ENCODE measurements around the gene KRT15. TPM values are rescaled to one million over a fixed set of nuclear protein-coding genes. Genes with fewer than 3 reads are reported as not detected.

The KRT15 gene
- total RNA-seq, 1 donor from 2014 or later: 0.51 TPM

DNA sequence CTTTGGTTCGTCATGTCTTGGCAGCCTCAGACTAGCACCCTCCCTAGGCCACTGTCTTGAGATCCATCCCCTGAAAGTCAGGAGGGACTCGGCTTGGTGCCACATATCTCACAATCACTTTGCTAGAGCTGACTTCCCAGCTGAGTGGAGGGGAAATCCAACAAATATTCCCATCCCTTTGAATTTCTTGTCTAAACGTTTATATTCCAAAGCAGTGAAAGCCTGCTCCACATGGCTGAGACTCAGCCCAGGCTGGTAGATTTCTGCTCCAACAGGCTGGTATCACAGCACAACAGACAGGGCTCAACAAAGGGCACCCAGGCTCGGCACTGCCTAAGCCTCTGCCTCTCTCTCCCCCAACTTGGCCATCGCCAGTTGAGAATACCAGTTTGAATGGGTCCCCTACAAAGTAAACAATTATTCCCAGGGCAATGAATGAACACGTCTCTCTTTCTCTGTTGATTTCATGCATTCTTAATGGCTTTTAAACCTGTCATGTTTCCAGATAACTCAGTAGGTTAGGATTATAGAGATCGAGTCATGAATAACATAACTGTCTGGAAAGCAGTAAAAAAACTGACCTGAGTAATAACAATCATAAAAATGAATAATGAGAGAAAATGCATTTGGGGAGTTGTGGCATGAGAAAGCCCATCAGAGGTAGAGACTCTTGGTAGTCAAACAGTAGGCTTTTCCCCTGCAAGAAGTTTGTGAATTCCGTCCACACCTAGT lies 14.3 kb downstream of the KRT15 start:
- no peak for DNase-seq

DNA sequence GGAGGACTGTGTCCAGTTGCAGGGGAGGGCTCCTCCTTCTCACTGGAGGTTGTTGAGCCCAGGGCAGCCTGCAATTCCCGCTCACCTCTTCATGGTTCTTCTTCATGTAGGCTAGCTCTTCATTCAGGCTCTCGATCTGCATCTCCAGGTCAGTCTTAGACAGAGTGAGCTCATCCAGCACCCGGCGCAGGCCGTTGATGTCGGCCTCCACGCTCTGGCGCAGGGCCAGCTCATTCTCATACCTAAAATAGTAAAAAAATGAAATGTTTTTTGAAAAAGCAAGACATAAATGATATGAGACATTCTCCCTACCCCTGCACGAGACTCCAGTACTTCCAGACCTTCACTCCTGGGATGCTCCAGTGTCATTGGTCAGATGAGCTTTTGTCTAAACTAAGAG lies 15.5 kb downstream of the KRT15 start:
- no peak for DNase-seq

DNA sequence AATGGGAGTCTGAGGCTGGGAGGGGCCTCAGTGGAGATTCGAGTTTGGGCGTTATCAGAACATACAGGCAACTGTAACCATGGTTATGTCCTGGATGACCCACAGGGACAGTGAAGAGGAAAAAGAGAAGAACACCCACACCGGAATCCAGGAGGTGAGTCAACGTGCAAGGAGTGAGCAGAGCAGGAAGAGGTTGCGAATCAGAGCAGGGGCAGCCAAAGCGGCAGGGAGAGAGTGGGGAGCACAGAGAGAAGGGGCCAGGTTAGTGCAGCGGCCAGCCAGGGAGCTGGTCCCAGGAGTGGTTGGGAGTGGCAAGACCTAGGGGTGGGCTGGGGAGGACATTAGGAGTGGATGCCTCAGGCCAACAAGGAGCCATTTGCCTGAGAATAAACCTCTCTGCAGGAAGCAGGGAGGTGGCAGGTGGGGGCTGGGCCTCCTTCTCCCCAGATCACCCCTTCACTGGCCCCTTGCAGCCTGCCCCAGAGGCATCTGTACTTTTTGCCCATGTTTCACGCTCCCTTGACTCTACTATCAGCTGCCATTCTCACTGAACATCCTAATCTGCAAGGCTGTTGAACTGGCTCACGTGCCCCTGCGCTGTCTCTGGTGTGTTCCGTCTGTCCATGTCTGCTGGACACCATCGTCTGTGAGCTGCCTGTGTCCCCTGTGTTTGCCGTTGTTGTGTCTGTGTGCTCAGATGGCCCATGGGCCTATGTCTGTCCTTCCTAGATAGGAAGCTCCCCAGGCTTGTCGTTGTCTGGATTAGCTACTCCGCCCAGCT lies 18.4 kb downstream of the KRT15 start:
- DNase-seq: peak; percentile 59

DNA sequence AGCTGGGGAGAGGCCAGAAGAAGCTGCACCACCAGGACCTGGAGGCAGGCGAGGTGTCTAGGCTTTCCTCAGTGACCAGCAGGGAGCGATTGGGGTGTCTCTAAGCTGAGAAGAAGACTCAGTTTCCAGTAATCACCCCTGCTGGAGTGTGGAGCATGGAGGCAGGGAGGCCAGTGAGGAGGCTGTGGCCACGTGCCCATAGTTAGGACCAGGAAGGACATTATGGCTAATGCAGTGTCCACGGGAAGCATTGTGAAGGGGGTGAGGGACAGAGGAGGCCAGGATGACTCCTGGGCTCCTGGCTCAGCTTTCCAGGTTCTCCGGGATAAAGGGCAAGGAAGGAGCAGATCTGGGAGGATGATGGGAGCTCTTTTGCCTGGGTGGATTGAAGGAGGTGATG lies 19.0 kb downstream of the KRT15 start:
- DNase-seq: no peak

DNA sequence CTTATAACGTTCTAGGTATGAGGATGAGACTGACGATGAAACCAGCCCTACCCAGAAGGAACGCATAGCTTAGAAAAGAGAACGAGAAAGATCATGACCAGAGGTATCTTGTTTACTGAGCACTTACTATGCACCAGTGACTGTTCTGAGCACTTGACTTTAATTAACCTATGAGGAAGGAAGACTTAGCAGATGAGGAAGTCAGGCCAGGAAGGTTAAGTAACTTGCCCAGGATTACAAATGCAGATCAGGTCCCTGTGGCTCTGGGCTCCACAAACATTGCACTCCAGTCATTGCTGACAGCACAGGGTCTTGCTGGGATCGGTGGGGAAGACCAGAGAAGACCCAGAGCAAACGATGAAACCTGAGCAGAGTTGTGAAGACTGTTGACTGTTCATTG lies 20.4 kb downstream of the KRT15 start:
- peak; percentile 42 for DNase-seq

DNA sequence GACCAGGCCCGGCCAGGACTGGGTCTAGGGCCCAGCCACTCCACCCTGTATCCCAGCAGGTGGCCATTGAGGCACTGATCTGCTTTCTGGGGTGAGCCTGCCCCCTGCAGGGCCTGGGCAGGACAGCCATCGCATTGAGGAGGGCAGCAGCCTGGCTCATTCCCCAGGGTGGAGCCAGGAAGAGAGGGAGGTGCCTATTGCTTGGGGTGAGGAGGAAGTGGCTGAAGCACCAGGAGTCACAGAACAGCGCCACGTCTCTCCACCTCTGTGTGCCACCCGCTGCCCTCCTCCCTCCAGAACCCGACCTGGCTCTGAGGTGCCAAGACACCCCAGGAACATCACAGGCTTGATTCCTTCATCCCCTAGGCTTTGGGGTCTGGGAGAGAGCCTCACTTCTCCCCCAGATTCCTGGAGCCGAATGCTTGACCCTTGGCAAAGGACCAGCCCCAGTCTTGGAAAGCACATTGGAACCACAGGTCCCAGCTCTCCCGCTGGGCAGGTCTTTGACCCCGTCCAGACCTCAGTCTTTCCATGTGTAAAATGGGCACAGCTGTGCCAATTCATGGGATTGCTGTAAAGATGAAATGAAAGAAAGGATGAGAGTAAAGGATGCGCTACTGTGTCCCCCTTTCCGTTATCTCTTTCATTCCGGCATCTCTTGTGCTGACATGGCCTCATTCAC lies 21.7 kb downstream of the KRT15 start:
- DNase-seq: peak; percentile 91

DNA sequence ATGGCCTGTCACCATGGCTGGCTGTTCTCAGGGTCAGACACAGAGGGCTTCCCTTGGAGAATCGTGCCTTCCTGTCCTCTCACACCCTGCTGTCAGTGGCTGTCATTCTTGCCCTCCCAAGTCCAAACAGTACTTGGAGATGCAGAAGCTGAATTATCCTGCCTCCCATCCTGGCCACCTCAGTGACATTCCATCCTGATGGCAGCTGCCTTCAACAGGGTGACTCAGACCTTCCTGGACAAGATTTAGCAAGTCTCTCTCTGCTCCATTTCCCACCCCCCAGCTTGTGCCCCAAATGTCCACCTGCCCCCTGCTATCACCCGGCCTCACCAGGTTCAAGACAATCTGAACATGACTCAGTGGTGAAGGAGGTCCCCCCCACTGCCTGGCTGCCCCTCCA lies 24.2 kb downstream of the KRT15 start:
- DNase-seq: peak; percentile 34

DNA sequence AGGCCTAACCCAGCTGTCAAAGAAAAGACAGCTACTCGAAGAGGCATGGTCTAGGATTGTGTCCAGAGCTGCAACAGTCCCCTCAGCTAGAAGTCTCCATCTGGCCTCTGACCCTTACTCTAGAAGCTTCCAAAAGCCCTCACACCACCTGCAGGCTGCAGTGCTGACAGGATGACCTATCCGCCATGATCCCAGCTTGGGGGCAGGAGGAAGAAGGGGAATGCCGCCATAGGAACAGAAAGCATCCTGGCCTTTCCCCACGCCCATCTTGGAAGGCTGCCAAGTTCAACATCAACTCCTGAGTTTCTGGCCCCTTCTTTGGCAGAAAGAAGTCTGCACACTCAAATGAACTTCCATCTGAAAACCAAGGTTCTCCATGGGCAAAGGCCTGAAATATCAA lies 25.9 kb downstream of the KRT15 start:
- DNase-seq: peak; percentile 93

DNA sequence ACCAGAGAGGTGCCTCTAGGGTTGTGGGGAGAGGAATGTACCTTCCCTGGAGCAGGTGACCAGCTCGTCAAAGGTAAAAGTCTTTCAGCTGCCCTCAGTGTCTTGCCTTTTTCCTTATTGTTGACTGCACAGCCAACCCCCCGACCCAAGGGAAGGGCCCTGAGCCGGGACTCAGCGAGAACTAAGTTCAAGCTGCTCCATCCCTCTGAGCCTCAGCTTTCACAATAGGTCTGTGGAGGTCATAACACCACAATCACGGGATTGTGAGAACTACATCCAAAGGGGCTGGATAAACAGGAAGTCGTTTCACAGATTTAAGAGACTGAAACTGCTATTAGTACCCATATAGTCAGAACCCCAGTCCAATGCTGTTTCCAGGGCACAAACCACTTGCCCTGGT lies 26.3 kb downstream of the KRT15 start:
- DNase-seq: peak; percentile 66

DNA sequence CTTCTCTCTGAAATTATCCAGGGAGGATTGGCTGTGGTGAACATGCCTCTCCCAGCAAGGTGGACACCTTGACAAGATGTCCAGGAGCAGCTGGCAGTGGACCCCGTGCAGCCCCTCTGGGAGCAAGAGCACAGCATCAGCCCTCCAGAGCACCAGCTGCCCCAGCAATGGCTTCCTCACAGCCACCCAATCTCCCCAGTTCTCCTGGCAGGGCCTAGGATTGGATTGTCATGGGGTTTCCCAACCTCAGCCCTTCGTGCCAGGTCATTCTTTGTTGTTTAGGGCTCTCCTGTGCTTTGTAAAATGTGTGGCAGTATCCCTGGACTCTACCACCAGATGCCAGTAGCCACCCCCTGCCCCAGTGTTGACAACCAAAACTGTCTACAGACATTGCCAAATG lies 27.2 kb downstream of the KRT15 start:
- no peak for DNase-seq

DNA sequence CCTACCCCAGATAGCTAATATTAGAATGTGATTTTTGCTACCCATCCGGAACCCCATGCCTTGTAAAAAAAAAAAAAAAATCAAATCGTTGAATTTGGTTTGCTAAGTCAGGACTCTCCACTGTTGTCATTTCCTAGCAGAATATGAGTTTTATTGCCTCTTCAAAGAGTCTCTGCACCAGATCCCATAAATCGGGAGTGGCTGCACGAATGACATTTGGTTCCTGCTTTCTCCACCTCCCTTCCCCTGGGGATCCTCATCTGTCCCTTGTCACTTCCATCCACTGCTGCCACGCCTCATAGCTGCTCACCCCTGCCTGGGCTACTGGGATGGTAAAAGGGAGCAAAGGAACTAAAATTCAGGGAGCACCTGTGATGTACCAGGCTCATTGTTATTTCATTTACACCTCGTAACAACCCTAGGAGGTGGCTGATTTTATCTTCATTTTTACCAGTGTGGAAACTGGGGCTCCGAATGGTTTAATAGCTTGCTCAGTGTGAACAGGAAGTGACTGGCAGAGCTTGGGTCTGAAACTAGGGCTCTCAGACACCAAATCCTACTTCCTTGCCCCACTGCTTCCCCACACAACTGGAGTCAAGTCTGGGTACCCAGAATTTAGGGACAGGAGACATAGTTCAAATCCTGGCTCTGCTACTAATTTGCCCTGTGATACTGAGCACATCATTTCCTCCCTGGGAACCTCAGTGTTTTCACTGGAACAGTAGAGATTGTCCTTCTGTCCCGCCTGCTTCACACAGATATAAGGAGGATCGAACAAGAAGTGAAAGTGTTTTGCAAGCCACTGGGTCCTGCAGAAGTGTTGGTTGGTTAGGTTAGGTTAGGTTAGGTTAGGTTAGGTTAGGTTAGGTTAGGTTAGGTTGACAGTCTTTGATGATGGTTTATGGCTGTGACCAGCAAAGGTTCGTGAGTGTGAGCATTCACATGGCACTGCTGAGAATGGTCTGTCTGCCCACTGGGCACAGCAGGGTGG lies 28.4 kb downstream of the KRT15 start:
- no peak for DNase-seq

DNA sequence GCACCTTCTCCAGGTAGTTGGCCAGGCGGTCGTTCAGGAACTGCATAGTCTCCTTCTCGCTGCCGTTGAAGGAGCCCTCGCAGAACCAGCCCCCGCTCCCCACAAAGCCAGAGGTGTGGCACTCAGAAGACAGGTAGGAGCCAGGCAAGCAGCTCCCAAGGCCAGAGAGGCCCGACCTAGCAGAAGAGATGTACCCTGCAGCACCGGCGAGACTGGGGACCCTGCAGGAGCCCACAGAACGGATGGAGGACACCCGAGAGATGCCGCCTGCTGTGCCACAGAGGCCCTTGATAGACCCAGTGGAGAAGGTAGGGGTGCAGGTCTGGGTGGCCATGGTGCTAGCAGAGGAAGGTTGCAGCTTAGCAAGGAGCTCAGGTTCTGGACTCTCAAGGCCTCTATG lies 29.2 kb downstream of the KRT15 start, which contains the start of gene KRT36:
Gene KRT36 (minus strand): TSS at position 380 of the 400 bp plus-strand sequence. CDS start 46 bp downstream, at position 334.
- no peak for DNase-seq

DNA sequence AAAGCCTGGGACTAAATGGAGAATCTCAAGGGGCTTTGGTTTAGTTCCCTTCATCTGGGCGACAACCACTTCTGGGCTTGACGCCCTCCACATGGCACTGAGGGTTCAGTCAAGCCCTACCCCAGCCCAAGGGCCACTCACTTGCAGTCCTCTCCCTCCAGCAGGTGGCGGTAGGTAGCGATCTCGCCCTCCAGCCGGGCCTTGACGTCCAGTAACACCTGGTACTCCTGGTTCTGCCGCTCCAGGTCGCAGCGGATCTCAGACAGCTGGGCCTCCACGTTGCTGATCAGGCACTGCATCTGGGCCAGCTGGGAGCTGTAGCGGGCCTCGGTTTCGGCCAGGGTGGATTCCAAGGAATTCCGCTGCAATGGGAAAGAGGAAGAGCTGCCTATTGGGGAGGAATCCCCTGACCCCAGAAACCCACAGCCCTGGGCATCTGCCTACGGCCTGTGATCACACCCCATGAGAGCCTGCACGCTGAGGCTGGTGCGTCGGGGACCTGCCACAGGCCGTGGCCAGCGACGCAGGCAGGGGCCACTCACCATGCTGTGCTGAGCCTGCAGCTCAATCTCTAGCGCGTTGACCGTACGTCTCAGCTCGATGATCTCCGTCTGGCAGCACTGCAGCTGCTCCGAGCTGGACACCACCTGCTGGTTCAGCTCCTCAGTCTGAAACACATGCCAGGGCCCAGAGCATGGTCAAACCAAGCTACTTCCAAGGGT lies 31.7 kb downstream of the KRT15 start:
- DNase-seq: peak; percentile 58

DNA sequence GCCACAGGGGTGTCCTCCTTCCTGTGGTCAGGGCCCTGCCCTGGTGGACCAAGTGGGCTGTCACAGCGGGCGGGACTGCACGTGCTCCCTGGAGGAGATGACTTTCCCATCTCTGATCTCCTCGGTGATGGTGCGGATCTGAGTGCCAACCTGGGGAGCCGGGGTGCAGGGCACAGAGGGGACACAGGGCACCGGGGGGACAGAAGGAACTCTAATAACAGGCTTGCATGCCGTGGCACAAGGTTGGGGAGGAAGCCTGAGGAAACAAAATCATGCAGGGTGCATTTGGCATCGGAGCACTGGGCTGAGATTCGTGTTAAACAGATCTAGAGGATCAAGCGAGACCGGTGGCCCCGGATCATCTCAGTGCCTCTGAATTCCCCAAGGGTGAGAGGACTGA lies 32.4 kb downstream of the KRT15 start:
- DNase-seq: no peak

DNA sequence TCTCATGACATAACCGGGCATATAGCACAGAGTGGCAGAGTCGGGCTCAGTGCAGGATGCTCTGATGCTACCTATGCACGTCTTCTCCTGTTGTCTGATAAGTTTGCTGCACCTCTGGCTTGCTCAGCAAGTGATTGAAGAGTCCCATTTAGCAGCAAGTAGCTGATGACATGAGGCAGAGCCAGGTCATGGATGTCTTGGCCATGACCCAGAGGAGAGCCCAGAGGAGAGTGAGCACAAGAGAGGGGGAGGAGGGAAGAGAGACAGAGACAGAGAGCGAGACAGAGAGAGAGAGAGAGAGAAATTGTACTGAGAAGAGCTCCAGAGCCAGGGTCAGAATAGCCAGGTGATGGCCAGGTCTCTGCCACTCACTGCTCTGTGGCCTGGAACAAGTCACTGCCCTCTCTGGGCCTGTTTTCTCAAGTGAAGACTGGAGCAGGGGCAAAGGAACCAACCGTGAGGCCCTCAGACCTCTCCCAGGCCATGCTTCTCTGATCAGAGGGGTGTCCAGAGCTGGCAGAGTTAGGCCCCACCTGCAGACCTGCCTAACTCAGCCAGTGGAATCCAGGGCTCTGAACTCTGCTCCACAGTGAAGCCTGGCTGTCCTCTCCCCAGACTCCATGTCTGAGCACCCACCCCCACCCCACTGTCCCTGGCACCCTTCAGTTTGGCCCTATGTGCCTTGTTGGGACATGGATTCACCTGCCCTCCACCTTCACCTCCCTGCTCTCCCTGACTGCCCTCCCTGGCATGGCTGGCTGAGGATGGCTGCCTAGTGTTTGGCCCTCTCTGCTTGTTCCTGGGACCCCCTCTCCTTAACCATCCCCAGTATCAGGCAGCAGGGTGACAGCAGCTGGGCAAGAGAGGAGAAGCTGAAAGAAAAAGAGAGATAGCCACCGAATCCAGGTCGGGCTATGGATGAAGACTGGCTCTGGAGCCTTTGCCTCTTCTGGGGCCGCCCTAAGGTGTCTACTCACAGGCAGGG lies 33.5 kb downstream of the KRT15 start:
- no peak for DNase-seq

DNA sequence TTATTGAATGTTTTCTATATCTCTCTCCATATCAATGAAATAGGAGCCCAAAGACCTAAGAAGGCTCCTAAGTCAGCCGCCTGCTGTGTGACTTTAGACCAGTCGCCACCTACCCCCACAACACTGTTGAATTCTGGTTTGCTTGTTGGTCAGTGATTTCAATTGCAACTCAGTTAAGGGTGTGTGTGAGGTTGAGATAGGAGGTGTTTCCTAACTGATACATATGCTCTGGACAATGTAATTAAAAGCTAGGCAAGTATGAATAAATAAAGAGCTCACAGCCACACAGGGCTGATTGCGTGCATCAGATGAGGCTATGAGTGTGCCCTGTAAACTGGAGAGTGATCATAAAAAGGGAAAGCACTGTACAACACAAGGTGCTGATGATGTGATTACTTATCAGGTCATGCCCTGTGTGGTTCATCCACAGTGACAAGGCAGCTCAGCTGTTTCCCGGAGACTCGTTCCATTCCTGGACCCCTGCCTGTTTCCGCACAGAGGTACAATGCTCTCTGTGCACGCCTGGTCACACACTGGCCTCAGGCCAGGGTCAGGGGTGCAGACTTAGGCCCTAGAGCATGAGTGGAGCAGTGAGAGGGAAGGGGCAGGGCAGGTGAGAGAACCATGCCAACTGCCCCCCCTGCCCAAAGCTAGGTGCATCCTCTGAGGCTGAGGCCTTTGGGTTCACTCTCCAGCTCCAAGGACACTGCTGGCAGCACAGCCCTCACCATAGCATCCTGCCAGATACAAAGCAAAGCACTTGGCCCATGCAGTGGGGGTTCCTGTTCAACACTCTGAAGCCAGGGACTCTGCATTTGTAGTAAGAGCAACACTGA lies 34.5 kb downstream of the KRT15 start:
- DNase-seq: peak; percentile 54

DNA sequence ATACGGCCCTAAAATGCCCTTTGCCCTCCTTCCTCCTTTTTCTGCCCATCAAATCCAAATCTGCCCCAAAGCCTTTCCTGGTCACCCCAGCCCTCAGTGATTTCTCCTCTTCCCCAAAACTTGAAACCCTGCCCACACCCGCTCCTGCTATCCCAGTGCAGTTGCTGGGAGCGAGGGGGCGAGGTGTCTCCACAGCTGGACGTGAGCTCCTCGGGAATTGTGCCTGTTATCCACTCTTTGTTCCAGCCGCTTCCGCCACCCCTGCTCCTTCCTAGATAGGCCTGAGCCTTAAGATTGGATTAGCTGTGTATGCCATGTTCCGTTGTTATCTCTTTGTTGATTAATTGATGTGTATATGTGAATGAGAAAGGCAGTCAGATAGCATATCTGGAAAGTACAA lies 35.2 kb downstream of the KRT15 start:
- no peak for DNase-seq

DNA sequence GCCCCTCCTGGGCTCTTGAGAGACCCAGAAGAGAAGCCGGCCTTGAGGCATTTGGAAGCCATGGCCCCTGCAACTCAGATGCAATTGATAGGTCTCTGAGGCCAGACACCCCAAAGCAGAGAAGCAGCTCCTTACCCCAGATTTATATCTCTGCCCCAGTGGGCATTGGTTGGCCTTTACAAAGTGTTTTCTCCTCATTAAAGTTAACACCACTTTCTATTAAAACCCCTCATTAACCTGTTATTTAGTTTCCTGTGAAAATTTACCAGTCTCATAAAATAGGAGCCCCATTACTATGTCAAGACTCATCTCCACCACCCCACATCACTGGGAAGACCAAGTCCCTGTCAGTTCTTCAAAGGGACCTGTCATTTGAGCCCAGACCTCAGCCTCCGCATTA lies 37.7 kb downstream of the KRT15 start, which contains the start of gene KRT35:
Gene KRT35 (minus strand): TSS at position 116 of the 400 bp plus-strand sequence. CDS start 54 bp downstream, at position 62.
- no peak for DNase-seq

DNA sequence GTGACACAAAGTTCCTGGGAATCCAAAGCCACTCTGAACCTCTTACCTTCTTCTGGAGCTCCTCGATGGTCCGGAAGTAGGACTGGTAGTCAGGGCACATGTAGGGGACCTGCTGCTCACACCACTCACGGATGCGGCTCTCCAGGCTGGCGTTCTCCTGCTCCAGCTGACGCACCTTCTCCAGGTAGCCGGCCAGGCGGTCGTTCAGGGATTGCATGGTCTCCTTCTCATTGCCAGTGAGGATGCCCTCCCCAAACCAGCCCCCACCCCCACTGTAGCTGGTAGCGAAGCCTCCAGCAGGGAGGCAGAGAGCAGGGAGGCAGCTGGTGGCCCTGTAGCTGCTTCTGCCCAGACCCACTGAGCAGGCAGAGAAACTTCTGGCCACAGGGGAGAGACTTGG lies 38.1 kb downstream of the KRT15 start:
- DNase-seq: no peak
